DND-41 (cell line): ENCODE data around the gene PAK1IP1.

Source experiments
- EZH2 ChIP-seq: IDR thresholded peaks from 3 replicates; pipeline ENCODE4 v1.6.1; 2012; ENCODE audit warnings: borderline replicate concordance, low read depth, mild to moderate bottlenecking, moderate library complexity, low read length, inconsistent platforms; ENCODE audit not compliant: severe bottlenecking
- TF ChIP-seq, protein P1 (sequence below): IDR thresholded peaks from 2 replicates; pipeline ENCODE4 v1.5.1; 2012; ENCODE audit warnings: borderline replicate concordance, low read length, moderate library complexity, mild to moderate bottlenecking; ENCODE audit not compliant: poor library complexity, severe bottlenecking; ENCODE audit errors: extremely low read depth

DNA sequence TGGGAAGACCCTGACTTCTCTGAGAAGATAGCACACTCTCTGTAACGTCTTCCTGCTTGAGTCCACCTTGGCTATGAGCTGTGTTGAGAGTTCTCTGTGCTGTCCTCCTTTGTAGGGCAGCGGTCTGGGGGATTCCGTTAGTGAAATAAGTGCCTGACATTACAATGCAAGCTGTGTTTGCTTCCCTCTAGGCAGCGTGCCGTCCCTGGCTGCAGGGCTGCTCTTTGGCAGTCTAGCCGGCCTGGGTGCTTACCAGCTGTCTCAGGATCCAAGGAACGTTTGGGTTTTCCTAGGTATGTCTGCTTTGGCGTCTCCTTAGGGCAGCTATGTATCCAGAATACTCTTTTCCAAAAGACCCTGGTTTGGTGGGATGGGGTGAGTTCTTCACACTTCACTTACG lies 30.9 kb downstream of the PAK1IP1 start:
- TF ChIP-seq, protein P1, sequence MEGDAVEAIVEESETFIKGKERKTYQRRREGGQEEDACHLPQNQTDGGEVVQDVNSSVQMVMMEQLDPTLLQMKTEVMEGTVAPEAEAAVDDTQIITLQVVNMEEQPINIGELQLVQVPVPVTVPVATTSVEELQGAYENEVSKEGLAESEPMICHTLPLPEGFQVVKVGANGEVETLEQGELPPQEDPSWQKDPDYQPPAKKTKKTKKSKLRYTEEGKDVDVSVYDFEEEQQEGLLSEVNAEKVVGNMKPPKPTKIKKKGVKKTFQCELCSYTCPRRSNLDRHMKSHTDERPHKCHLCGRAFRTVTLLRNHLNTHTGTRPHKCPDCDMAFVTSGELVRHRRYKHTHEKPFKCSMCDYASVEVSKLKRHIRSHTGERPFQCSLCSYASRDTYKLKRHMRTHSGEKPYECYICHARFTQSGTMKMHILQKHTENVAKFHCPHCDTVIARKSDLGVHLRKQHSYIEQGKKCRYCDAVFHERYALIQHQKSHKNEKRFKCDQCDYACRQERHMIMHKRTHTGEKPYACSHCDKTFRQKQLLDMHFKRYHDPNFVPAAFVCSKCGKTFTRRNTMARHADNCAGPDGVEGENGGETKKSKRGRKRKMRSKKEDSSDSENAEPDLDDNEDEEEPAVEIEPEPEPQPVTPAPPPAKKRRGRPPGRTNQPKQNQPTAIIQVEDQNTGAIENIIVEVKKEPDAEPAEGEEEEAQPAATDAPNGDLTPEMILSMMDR = no peak
- TF ChIP-seq EZH2 = no peak
